Eye (tissue), 1 donor: ENCODE measurements around the gene TNRC6B.
"Not testable (repeated sequence)": the region's sequence is repeated elsewhere in the genome, so short reads cannot be mapped to it uniquely, and the experiment has no call there.

Source experiments
- DNase-seq: peaks from one replicate; pipeline ENCODE4 v3.0.0-alpha.2; 2015

TNRC6B gene

GRCh38 chr22:40216041-40216756 is 38.5 kb downstream of the TNRC6B start:
- DNase-seq, result no peak

- no peak for DNase-seq
These were observed 40.4 kb downstream of the TNRC6B start for GRCh38 chr22:40218152-40218551.

- no peak for DNase-seq
These were observed 41.1 kb downstream of the TNRC6B start for GRCh38 chr22:40218723-40219294.

GRCh38 chr22:40220316-40221054 is 42.8 kb downstream of the TNRC6B start:
- no peak for DNase-seq

GRCh38 chr22:40221055-40221414 is 43.3 kb downstream of the TNRC6B start:
- DNase-seq, result no peak

GRCh38 chr22:40222979-40223378 is 45.3 kb downstream of the TNRC6B start:
- not testable (repeated sequence) for DNase-seq

GRCh38 chr22:40224702-40225101 is 47.0 kb downstream of the TNRC6B start:
- no peak for DNase-seq

GRCh38 chr22:40226620-40227019 is 48.9 kb downstream of the TNRC6B start:
- no peak for DNase-seq

GRCh38 chr22:40231618-40232313 is 54.0 kb downstream of the TNRC6B start:
- DNase-seq, result no peak

GRCh38 chr22:40232624-40233023 is 54.9 kb downstream of the TNRC6B start:
- no peak for DNase-seq

- no peak for DNase-seq
These were observed 56.2 kb downstream of the TNRC6B start for GRCh38 chr22:40233886-40234285.

- DNase-seq, result no peak
These were observed 56.9 kb downstream of the TNRC6B start for GRCh38 chr22:40234658-40235057.

- no peak for DNase-seq
These were observed 57.6 kb downstream of the TNRC6B start for GRCh38 chr22:40235308-40235707.

- DNase-seq, result no peak
These were observed 58.5 kb downstream of the TNRC6B start for GRCh38 chr22:40236131-40236665.

- no peak for DNase-seq
These were observed 59.5 kb downstream of the TNRC6B start for GRCh38 chr22:40237241-40237640.

- DNase-seq, result no peak
These were observed 60.2 kb downstream of the TNRC6B start for GRCh38 chr22:40237788-40238424.

GRCh38 chr22:40238425-40239344 is 61.0 kb downstream of the TNRC6B start:
- no peak for DNase-seq

- DNase-seq, result no peak
These were observed 61.6 kb downstream of the TNRC6B start for GRCh38 chr22:40239345-40239683.

- peak; percentile 70 for DNase-seq
These were observed 62.4 kb downstream of the TNRC6B start for GRCh38 chr22:40240160-40240559.

GRCh38 chr22:40240686-40241085 is 63.0 kb downstream of the TNRC6B start:
- no peak for DNase-seq

- no peak for DNase-seq
These were observed 63.6 kb downstream of the TNRC6B start for GRCh38 chr22:40241200-40241763.
